Measurements from ENCODE around the gene ANXA2R. TPM values are rescaled to one million over a fixed set of nuclear protein-coding genes. Genes with fewer than 3 reads are reported as not detected.
"Not testable (repeated sequence)": the region's sequence is repeated elsewhere in the genome, so short reads cannot be mapped to it uniquely, and the experiment has no call there.

The ANXA2R gene
- total and polyA plus RNA-seq, 5 donors from 2014 or later: 35.8 to 69.7 (median 43.3) TPM

GRCh38 chr5:43065948-43066798, 26.1 kb upstream of the ANXA2R start:
- DNase-seq (peak; percentile 66 to 87 (median 85)), ATAC-seq (ENCODE audit: low read depth in 2 of 2) (peak; percentile 32 to 33)
- peaks cover 11% of the 10 kb centered on the region for H3K36me3 ChIP-seq (ENCODE audit: control insufficient read depth, insufficient read depth, low read length)
- Mint-ChIP-seq H3K36me3 (peaks cover 18% of the 10 kb centered on the region), H3K27me3 (peaks cover 6% of the 10 kb centered on the region), H3K27ac (peak overlapping the region; percentile 99 to 100 (median 99)), H3K4me1 (peaks cover 15 to 56% (median 36%) of the 10 kb centered on the region in 4 donors), H3K4me3 (peak overlapping the region; percentile 97 to 98 (median 98)), H3K9me3 (peaks cover 0 to 2% (median 0%) of the 10 kb centered on the region in 7 donors)
- H3K27me3 ChIP-seq (ENCODE audit: control insufficient read depth, insufficient read depth, low read length): no peaks in the 10 kb centered on the region
- no peaks in the 10 kb centered on the region for H3K9me3 ChIP-seq (ENCODE audit: control insufficient read depth in 2 of 2, low read length in 2 of 2)
- peaks cover 43% of the 10 kb centered on the region for H3K4me1 ChIP-seq (ENCODE audit: control insufficient read depth, insufficient read depth, low read length, poor library complexity, severe bottlenecking)
- H3K4me3 ChIP-seq (ENCODE audit: low read depth, low read length): peak overlapping the region; percentile 100
- peak overlapping the region; percentile 99 for H3K27ac ChIP-seq (ENCODE audit: insufficient read depth, low read length, poor library complexity, severe bottlenecking)

- Mint-ChIP-seq H3K9me3 (peaks cover 0 to 2% (median 0%) of the 10 kb centered on the region in 7 donors), H3K36me3 (peaks cover 11% of the 10 kb centered on the region), H3K27me3 (peaks cover 6% of the 10 kb centered on the region)
Measured at GRCh38 chr5:43065387-43065947, 25.3 kb upstream of the ANXA2R start.

GRCh38 chr5:43063721-43064171, 23.6 kb upstream of the ANXA2R start:
- Mint-ChIP-seq H3K4me1 (peaks cover 11 to 44% (median 23%) of the 10 kb centered on the region in 4 donors), H3K4me3 (peak overlapping the region; percentile 97 to 98 (median 98)), H3K27me3 (peaks cover 6% of the 10 kb centered on the region), H3K36me3 (peaks cover 11% of the 10 kb centered on the region), H3K27ac (peak overlapping the region; percentile 83 to 100 (median 99)), H3K9me3 (peaks cover 0 to 14% (median 2%) of the 10 kb centered on the region in 7 donors)
- Histone ChIP-seq H3K27ac (ENCODE audit: insufficient read depth, low read length, poor library complexity, severe bottlenecking) (peak overlapping the region; percentile 99), H3K36me3 (ENCODE audit: control insufficient read depth, insufficient read depth, low read length) (no peaks in the 10 kb centered on the region), H3K4me3 (ENCODE audit: low read depth, low read length) (no peak overlapping the region), H3K27me3 (ENCODE audit: control insufficient read depth, insufficient read depth, low read length) (no peaks in the 10 kb centered on the region), H3K9me3 (ENCODE audit: control insufficient read depth in 2 of 2, low read length in 2 of 2) (no peaks in the 10 kb centered on the region), H3K4me1 (ENCODE audit: control insufficient read depth, insufficient read depth, low read length, poor library complexity, severe bottlenecking) (peaks cover 26% of the 10 kb centered on the region)
- ATAC-seq (ENCODE audit: low read depth in 2 of 2) (no peak), DNase-seq (no peak)

More at GRCh38 chr5:43065387-43065947, 25.3 kb upstream of the ANXA2R start:
- Mint-ChIP-seq H3K27ac (peak overlapping the region; percentile 99 to 100 (median 99)), H3K4me3 (peak overlapping the region; percentile 97 to 98 (median 98)), H3K4me1 (peaks cover 11 to 54% (median 31%) of the 10 kb centered on the region in 4 donors)
- Histone ChIP-seq H3K27me3 (ENCODE audit: control insufficient read depth, insufficient read depth, low read length) (no peaks in the 10 kb centered on the region), H3K27ac (ENCODE audit: insufficient read depth, low read length, poor library complexity, severe bottlenecking) (peak overlapping the region; percentile 99), H3K36me3 (ENCODE audit: control insufficient read depth, insufficient read depth, low read length) (peaks cover 4% of the 10 kb centered on the region), H3K4me3 (ENCODE audit: low read depth, low read length) (peak overlapping the region; percentile 100), H3K4me1 (ENCODE audit: control insufficient read depth, insufficient read depth, low read length, poor library complexity, severe bottlenecking) (peaks cover 42% of the 10 kb centered on the region), H3K9me3 (ENCODE audit: control insufficient read depth in 2 of 2, low read length in 2 of 2) (no peaks in the 10 kb centered on the region)
- ATAC-seq (ENCODE audit: low read depth in 2 of 2): no peak
- peak in 2 of 3 donors; percentile 42 to 51 for DNase-seq

- no peaks in the 10 kb centered on the region for H3K36me3 ChIP-seq (ENCODE audit: control insufficient read depth, insufficient read depth, low read length)
- H3K27ac Mint-ChIP-seq: peak overlapping the region in 1 of 3 donors; percentile 24
- ATAC-seq (ENCODE audit: low read depth in 2 of 2): no peak
Measured at GRCh38 chr5:43061352-43062075, 21.4 kb upstream of the ANXA2R start.

GRCh38 chr5:43060020-43060419, 19.9 kb upstream of the ANXA2R start:
- Mint-ChIP-seq H3K9me3 (peaks cover 0 to 32% (median 6%) of the 10 kb centered on the region in 7 donors), H3K4me1 (peaks cover 7 to 24% (median 10%) of the 10 kb centered on the region in 4 donors), H3K36me3 (peaks cover 19% of the 10 kb centered on the region)
- H3K27me3 Mint-ChIP-seq; H3K27ac Mint-ChIP-seq; H3K27me3 ChIP-seq (ENCODE audit: control insufficient read depth, insufficient read depth, low read length); DNase-seq; H3K4me3 ChIP-seq (ENCODE audit: low read depth, low read length); H3K27ac ChIP-seq (ENCODE audit: insufficient read depth, low read length, poor library complexity, severe bottlenecking); H3K36me3 ChIP-seq (ENCODE audit: control insufficient read depth, insufficient read depth, low read length); H3K4me3 Mint-ChIP-seq; H3K9me3 ChIP-seq (ENCODE audit: control insufficient read depth in 2 of 2, low read length in 2 of 2); ATAC-seq (ENCODE audit: low read depth in 2 of 2); H3K4me1 ChIP-seq (ENCODE audit: control insufficient read depth, insufficient read depth, low read length, poor library complexity, severe bottlenecking): not testable (repeated sequence)

More at GRCh38 chr5:43061352-43062075, 21.4 kb upstream of the ANXA2R start:
- Mint-ChIP-seq H3K4me1 (peaks cover 0 to 24% (median 9%) of the 10 kb centered on the region in 4 donors), H3K4me3 (peak overlapping the region in 2 of 4 donors; percentile 52 to 57), H3K36me3 (peaks cover 12% of the 10 kb centered on the region), H3K9me3 (peaks cover 0 to 22% (median 4%) of the 10 kb centered on the region in 7 donors), H3K27me3 (peaks cover under 1% of the 10 kb centered on the region)
- Histone ChIP-seq H3K4me1 (ENCODE audit: control insufficient read depth, insufficient read depth, low read length, poor library complexity, severe bottlenecking) (peaks cover 9% of the 10 kb centered on the region), H3K9me3 (ENCODE audit: control insufficient read depth in 2 of 2, low read length in 2 of 2) (no peaks in the 10 kb centered on the region), H3K4me3 (ENCODE audit: low read depth, low read length) (no peak overlapping the region), H3K27me3 (ENCODE audit: control insufficient read depth, insufficient read depth, low read length) (no peaks in the 10 kb centered on the region), H3K27ac (ENCODE audit: insufficient read depth, low read length, poor library complexity, severe bottlenecking) (no peak overlapping the region)
- no peak for DNase-seq

- H3K27me3 Mint-ChIP-seq: not testable (repeated sequence)
Measured at GRCh38 chr5:43055098-43055497, 15.0 kb upstream of the ANXA2R start.

GRCh38 chr5:43051684-43052083, 11.6 kb upstream of the ANXA2R start:
- Histone ChIP-seq H3K4me1 (ENCODE audit: control insufficient read depth, insufficient read depth, low read length, poor library complexity, severe bottlenecking) (no peaks in the 10 kb centered on the region), H3K27me3 (ENCODE audit: control insufficient read depth, insufficient read depth, low read length) (no peaks in the 10 kb centered on the region), H3K9me3 (ENCODE audit: control insufficient read depth in 2 of 2, low read length in 2 of 2) (no peaks in the 10 kb centered on the region), H3K36me3 (ENCODE audit: control insufficient read depth, insufficient read depth, low read length) (peaks cover 7% of the 10 kb centered on the region), H3K27ac (ENCODE audit: insufficient read depth, low read length, poor library complexity, severe bottlenecking) (no peak overlapping the region), H3K4me3 (ENCODE audit: low read depth, low read length) (no peak overlapping the region)
- ATAC-seq (ENCODE audit: low read depth in 2 of 2) (no peak), DNase-seq (no peak)
- Mint-ChIP-seq H3K27ac (peak overlapping the region in 1 of 3 donors; percentile 7), H3K4me3 (no peak overlapping the region), H3K36me3 (peaks cover 32% of the 10 kb centered on the region), H3K9me3 (peaks cover 0 to 13% (median 2%) of the 10 kb centered on the region in 7 donors), H3K4me1 (peaks cover under 1 to 18% (median 8%) of the 10 kb centered on the region in 4 donors), H3K27me3 (no peaks in the 10 kb centered on the region)

More at GRCh38 chr5:43055098-43055497, 15.0 kb upstream of the ANXA2R start:
- H3K4me3 Mint-ChIP-seq; H3K27me3 ChIP-seq (ENCODE audit: control insufficient read depth, insufficient read depth, low read length); H3K4me1 ChIP-seq (ENCODE audit: control insufficient read depth, insufficient read depth, low read length, poor library complexity, severe bottlenecking); H3K36me3 ChIP-seq (ENCODE audit: control insufficient read depth, insufficient read depth, low read length); ATAC-seq (ENCODE audit: low read depth in 2 of 2); H3K4me1 Mint-ChIP-seq; H3K9me3 ChIP-seq (ENCODE audit: control insufficient read depth in 2 of 2, low read length in 2 of 2); DNase-seq; H3K4me3 ChIP-seq (ENCODE audit: low read depth, low read length); H3K27ac ChIP-seq (ENCODE audit: insufficient read depth, low read length, poor library complexity, severe bottlenecking): not testable (repeated sequence)
- Mint-ChIP-seq H3K9me3 (peaks cover 0 to 32% (median 5%) of the 10 kb centered on the region in 7 donors), H3K36me3 (peaks cover 30% of the 10 kb centered on the region), H3K27ac (peak overlapping the region in 1 of 3 donors; percentile 20)

All from CD4-positive, CD25-positive, alpha-beta regulatory T cell (primary cell).